ENCODE results near the gene PISD. TPM values are rescaled to one million over a fixed set of nuclear protein-coding genes. Genes with fewer than 3 reads are reported as not detected.
A peak's percentile ranks its signal among the peaks of the same experiment; 100 is the strongest.

Gene PISD
- total RNA-seq, 1 experiment from 2014 or later: 46.4 TPM

DNA sequence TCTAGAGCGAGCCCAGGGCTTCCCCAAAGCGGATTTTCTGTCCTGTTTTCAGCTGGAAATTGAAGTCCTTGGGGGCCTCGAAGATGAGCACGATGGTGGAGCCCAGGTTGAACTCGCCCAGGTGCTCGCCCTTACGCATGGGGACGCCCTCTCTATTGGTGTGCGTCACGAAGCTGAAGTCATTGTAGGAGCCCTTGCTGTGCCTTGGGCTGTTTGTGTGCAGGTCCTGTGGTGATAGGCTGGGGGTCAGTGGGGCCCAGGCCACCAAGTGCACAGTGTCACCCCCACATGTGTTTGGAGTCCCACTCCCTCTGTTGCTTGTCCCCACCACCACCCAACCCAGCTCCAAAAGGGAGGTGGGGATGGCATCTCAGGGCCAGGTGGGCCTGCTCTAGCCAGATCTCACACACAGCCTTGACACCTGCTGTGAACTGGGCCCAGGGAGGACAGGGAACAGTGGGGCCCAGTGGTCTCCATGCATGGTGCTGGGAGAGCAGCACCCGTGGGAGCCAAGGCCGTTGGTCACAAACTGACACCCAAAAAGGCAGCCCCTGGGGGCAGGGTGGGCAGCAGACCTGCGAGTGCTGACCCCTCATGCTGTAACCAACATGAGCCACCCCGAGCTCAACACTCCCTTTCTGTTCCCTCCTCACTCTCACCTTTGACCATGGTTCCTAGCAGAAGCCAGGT is 42.3 kb downstream of the PISD start:
- Histone ChIP-seq H3K27me3 (ENCODE audit: insufficient read depth, low read depth) (no peaks in the 10 kb centered on the region), H3K4me3 (no peak overlapping the region), H3K9me3 (ENCODE audit: insufficient read depth, low read depth) (no peaks in the 10 kb centered on the region), H3K36me3 (ENCODE audit: low read depth) (no peaks in the 10 kb centered on the region), H3K9me2 (ENCODE audit: insufficient read depth) (no peaks in the 10 kb centered on the region), H3K27ac (no peak overlapping the region), H3K79me2 (ENCODE audit: low read depth) (peaks cover 22% of the 10 kb centered on the region), H4K20me1 (ENCODE audit: insufficient read depth) (peaks cover 64% of the 10 kb centered on the region), H2AFZ (no peak overlapping the region), H3F3A (ENCODE audit: insufficient read depth, low read depth) (peaks cover 29% of the 10 kb centered on the region), H3K4me2 (no peak overlapping the region), H3K4me1 (replicated peaks; ENCODE audit: insufficient read depth) (no peaks in the 10 kb centered on the region)
- CTCF ChIA-PET: no interaction called here
- no TSS peak for BruUV-seq (replicated peaks)
- intact Hi-C loops (cut with micrococcal nuclease; ENCODE audit: unreplicated experiment): no loop called here
- DNase-seq: no peak
- TF ChIP-seq EZH2 (IDR thresholded peaks at IDR 0.05; ENCODE audit: low read depth): no peak
- TF ChIP-seq CTCF (conservative IDR thresholded peaks at IDR 0.05): no peak
- POLR2A ChIA-PET (ENCODE audit: unreplicated experiment): no interaction called here

- ChIA-PET POLR2A (ENCODE audit: unreplicated experiment) (no interaction called here), CTCF (interaction anchor here (0.6 kb wide), 1 partner anchor 10 kb away, joined by 4 read pairs; no protein-coding TSS in a partner anchor)
- H3K9me2 ChIP-seq (ENCODE audit: insufficient read depth): no peaks in the 10 kb centered on the region
- H3K27ac ChIP-seq: no peak overlapping the region
- H3F3A ChIP-seq (ENCODE audit: insufficient read depth, low read depth): peaks cover 29% of the 10 kb centered on the region
- TF ChIP-seq CTCF (conservative IDR thresholded peaks at IDR 0.05) (no peak), EZH2 (IDR thresholded peaks at IDR 0.05; ENCODE audit: low read depth) (no peak)
- no peaks in the 10 kb centered on the region for H3K27me3 ChIP-seq (ENCODE audit: insufficient read depth, low read depth)
- DNase-seq: no peak
- no peaks in the 10 kb centered on the region for H3K9me3 ChIP-seq (ENCODE audit: insufficient read depth, low read depth)
- no peaks in the 10 kb centered on the region for H3K4me1 ChIP-seq (replicated peaks; ENCODE audit: insufficient read depth)
- no peak overlapping the region for H3K4me2 ChIP-seq
- no peak overlapping the region for H2AFZ ChIP-seq
- peaks cover 53% of the 10 kb centered on the region for H4K20me1 ChIP-seq (ENCODE audit: insufficient read depth)
- H3K79me2 ChIP-seq (ENCODE audit: low read depth): peaks cover 11% of the 10 kb centered on the region
- BruUV-seq (replicated peaks): TSS peak; percentile 16
- H3K36me3 ChIP-seq (ENCODE audit: low read depth): no peaks in the 10 kb centered on the region
- no peak overlapping the region for H3K4me3 ChIP-seq
- intact Hi-C loops (cut with micrococcal nuclease; ENCODE audit: unreplicated experiment): no loop called here
Measured at GRCh38 chr22:31618471-31619176, 43.4 kb downstream of the PISD start.

DNA sequence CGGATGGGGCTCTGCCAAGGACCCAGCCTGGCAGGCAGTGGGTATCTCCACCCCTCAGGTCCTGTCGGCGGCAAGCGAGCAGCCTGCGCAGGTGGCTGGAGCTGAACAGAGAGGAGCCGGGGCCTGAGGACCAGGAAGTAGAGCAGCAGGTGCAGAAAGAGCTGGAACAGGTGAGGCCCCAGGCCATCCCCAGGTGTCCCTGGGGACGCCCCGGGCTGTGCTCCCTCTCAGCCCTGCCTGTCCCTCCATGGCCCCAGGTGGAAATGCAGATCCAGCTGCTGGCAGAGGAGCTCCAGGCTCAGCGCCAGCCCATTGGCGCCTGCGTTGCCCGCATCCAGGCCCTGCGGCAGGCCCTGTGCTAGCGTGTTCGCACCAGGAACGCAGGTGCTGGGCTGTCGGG is 44.0 kb downstream of the PISD start:
- POLR2A ChIA-PET (ENCODE audit: unreplicated experiment): no interaction called here

More for the DNA sequence above, 44.0 kb downstream of the PISD start:
- Histone ChIP-seq H3K4me3 (no peak overlapping the region), H4K20me1 (ENCODE audit: insufficient read depth) (peaks cover 48% of the 10 kb centered on the region), H3K9me3 (ENCODE audit: insufficient read depth, low read depth) (no peaks in the 10 kb centered on the region), H3K9me2 (ENCODE audit: insufficient read depth) (no peaks in the 10 kb centered on the region), H2AFZ (no peak overlapping the region), H3K27me3 (ENCODE audit: insufficient read depth, low read depth) (no peaks in the 10 kb centered on the region), H3K36me3 (ENCODE audit: low read depth) (no peaks in the 10 kb centered on the region), H3F3A (ENCODE audit: insufficient read depth, low read depth) (peaks cover 27% of the 10 kb centered on the region), H3K4me1 (replicated peaks; ENCODE audit: insufficient read depth) (no peaks in the 10 kb centered on the region), H3K27ac (no peak overlapping the region), H3K4me2 (no peak overlapping the region), H3K79me2 (ENCODE audit: low read depth) (peaks cover 7% of the 10 kb centered on the region; the same call in 1 of the 2 replicates)
- intact Hi-C loops (cut with micrococcal nuclease; ENCODE audit: unreplicated experiment): no loop called here
- TF ChIP-seq EZH2 (IDR thresholded peaks at IDR 0.05; ENCODE audit: low read depth) (no peak), CTCF (conservative IDR thresholded peaks at IDR 0.05) (no peak)
- BruUV-seq (replicated peaks): no TSS peak
- DNase-seq: no peak
- CTCF ChIA-PET: no interaction called here

All from PC-9 (cell line).